Parathyroid adenoma (tissue), 2 donors: Measurements from ENCODE around the gene DSN1.

Experiments
- H2AFZ ChIP-seq: fragments of 300-600 bp; sonication (generic); one replicate; pipeline ENCODE4 v1.7.0; 2017; ENCODE audit warnings: antibody characterized with exemption, mild to moderate bottlenecking
- H3K27ac ChIP-seq: fragments of 300-600 bp; sonication (generic); one replicate; pipeline ENCODE4 v1.7.0; 2017
- H3K27me3 ChIP-seq: fragments of 300-600 bp; sonication (generic); one replicate; pipeline ENCODE4 v1.7.0; 2017; ENCODE audit warnings: low read length; ENCODE audit not compliant: control insufficient read depth, insufficient read depth
- H3K36me3 ChIP-seq: fragments of 300-600 bp; sonication (generic); one replicate; pipeline ENCODE4 v1.7.0; 2017; ENCODE audit warnings: low read length; ENCODE audit not compliant: control insufficient read depth, insufficient read depth
- H3K4me1 ChIP-seq: fragments of 300-600 bp; sonication (generic); one replicate; pipeline ENCODE4 v1.7.0; 2017; ENCODE audit warnings: control low read depth
- H3K4me2 ChIP-seq: fragments of 300-600 bp; sonication (generic); one replicate; pipeline ENCODE4 v1.7.0; 2017; ENCODE audit warnings: low read length
- H3K4me3 ChIP-seq: fragments of 300-600 bp; sonication (generic); one replicate; pipeline ENCODE4 v1.7.0; 2017; ENCODE audit warnings: low read depth, low read length
- H3K79me2 ChIP-seq: fragments of 300-600 bp; sonication (generic); one replicate; pipeline ENCODE4 v1.7.0; 2017; ENCODE audit warnings: control low read depth
- H3K9ac ChIP-seq: fragments of 300-600 bp; sonication (generic); one replicate; pipeline ENCODE4 v1.7.0; 2017; ENCODE audit warnings: mild to moderate bottlenecking
- H3K9me3 ChIP-seq: fragments of 300-600 bp; sonication (generic); one replicate; pipeline ENCODE4 v1.7.0; 2017; ENCODE audit warnings: low read length; ENCODE audit not compliant: control insufficient read depth
- TF ChIP-seq, protein P1 (sequence below): fragments of 300-600 bp; sonication (generic); IDR thresholded peaks from one replicate; pipeline ENCODE4 v1.7.0; 2017; ENCODE audit warnings: antibody characterized with exemption, mild to moderate bottlenecking
- donor health status: primary hyperparathyroidism.

The DSN1 gene

DNA sequence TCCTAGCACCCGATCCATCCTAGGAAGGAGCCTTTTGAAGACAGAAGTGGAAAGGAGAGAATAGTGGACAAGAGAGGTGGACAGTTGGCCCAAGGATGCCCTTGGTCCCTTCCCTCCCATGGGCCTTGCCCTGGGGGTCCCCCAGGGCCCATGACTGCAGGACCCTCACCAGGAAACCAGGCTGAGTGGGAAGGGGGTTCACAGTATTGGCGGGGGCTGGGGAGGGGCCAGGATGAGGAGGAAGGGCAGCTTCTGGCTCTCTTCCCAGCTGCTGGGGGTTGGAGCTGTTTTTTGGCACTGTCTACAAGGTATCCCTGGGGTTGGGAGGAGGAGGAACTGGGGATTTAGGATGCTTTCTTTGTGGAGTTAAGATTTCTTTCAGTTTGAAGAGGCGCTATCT lies 4.0 kb upstream of the DSN1 start:
- Histone ChIP-seq H3K9ac (no peak overlapping the region), H3K4me3 (no peak overlapping the region), H3K79me2 (peaks cover 4% of the 10 kb centered on the region), H3K4me1 (peaks cover 6% of the 10 kb centered on the region), H3K27ac (no peak overlapping the region), H3K36me3 (no peaks in the 10 kb centered on the region), H3K9me3 (no peaks in the 10 kb centered on the region), H3K27me3 (no peaks in the 10 kb centered on the region), H2AFZ (no peak overlapping the region), H3K4me2 (no peak overlapping the region)
- TF ChIP-seq, protein P1, sequence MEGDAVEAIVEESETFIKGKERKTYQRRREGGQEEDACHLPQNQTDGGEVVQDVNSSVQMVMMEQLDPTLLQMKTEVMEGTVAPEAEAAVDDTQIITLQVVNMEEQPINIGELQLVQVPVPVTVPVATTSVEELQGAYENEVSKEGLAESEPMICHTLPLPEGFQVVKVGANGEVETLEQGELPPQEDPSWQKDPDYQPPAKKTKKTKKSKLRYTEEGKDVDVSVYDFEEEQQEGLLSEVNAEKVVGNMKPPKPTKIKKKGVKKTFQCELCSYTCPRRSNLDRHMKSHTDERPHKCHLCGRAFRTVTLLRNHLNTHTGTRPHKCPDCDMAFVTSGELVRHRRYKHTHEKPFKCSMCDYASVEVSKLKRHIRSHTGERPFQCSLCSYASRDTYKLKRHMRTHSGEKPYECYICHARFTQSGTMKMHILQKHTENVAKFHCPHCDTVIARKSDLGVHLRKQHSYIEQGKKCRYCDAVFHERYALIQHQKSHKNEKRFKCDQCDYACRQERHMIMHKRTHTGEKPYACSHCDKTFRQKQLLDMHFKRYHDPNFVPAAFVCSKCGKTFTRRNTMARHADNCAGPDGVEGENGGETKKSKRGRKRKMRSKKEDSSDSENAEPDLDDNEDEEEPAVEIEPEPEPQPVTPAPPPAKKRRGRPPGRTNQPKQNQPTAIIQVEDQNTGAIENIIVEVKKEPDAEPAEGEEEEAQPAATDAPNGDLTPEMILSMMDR: no peak

DNA sequence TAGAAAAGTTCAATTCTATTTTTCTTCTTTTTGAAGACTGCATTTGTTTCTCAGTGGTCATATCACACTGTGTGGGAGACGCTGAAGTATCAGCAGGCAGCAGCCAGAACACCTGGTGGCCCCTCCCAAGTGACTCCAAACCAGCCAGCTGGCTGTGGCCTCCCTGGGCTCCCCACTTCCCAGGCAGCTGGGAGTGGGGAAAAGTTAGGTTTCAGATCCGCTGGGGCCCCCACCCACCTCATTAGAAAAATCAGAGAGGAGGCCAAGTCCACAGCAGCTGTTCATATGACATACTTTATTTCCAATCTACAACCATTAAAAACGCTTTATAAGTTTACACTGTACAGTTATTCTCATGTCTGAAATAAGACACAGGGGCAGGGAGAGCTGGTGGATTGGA lies 3.6 kb upstream of the DSN1 start:
- Histone ChIP-seq H3K9me3 (no peaks in the 10 kb centered on the region), H3K27me3 (no peaks in the 10 kb centered on the region), H3K4me2 (no peak overlapping the region), H3K36me3 (no peaks in the 10 kb centered on the region), H2AFZ (no peak overlapping the region), H3K27ac (no peak overlapping the region), H3K9ac (no peak overlapping the region), H3K4me1 (peaks cover 6% of the 10 kb centered on the region), H3K79me2 (peaks cover 4% of the 10 kb centered on the region), H3K4me3 (no peak overlapping the region)
- TF ChIP-seq, protein P1: no peak

DNA sequence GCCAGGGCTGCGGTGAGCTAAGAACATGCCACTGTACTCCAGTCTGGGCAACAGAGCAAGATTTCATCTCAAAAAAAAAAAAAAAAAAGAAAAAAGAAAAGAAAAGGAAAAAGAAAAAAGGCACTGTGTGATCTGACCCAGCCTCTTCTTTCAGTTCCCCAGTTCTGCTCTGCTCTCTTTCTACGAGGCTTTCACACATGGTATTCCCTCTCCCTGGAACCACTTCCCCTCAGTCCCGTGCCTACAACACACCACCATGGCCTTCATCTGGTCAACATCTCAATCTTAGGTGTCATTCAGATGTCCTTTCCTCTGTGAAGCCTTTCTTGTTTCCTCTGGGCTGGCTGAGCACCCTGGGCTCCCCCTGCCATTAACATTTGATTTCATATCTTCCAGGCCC lies 2.3 kb upstream of the DSN1 start:
- Histone ChIP-seq H3K4me1 (peaks cover 6% of the 10 kb centered on the region), H3K4me2 (no peak overlapping the region), H3K27ac (no peak overlapping the region), H3K9me3 (no peaks in the 10 kb centered on the region), H3K36me3 (no peaks in the 10 kb centered on the region), H3K9ac (no peak overlapping the region), H3K4me3 (no peak overlapping the region), H3K27me3 (no peaks in the 10 kb centered on the region), H3K79me2 (peaks cover 4% of the 10 kb centered on the region), H2AFZ (no peak overlapping the region)
- TF ChIP-seq, protein P1: no peak

DNA sequence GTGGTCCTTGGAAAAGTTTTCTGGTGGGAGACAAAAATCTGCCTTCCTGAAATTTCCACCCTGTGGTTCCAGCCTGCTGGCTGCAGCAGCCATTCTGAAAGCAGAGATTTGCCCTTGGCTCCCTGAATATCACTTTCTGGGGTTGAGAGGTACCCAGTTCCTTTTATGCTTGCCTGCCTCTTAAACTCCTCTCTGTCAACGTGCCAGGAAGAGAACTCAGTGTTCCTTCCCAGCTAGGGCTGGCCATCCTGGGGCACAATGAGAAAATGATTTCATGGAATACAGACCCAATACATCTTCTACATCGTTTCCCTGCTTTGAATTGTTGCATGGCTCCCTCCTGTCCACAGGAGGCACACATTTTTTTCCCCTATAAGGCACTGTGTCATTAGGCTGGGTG lies 1.6 kb upstream of the DSN1 start:
- no peak overlapping the region for H3K4me2 ChIP-seq
- H3K9ac ChIP-seq: no peak overlapping the region
- no peaks in the 10 kb centered on the region for H3K36me3 ChIP-seq
- H3K4me3 ChIP-seq: no peak overlapping the region
- no peaks in the 10 kb centered on the region for H3K9me3 ChIP-seq
- peaks cover 4% of the 10 kb centered on the region for H3K79me2 ChIP-seq
- H3K27me3 ChIP-seq: no peaks in the 10 kb centered on the region
- H2AFZ ChIP-seq: no peak overlapping the region
- TF ChIP-seq, protein P1: no peak
- H3K4me1 ChIP-seq: peaks cover 6% of the 10 kb centered on the region
- peak overlapping the region; percentile 93 for H3K27ac ChIP-seq

DNA sequence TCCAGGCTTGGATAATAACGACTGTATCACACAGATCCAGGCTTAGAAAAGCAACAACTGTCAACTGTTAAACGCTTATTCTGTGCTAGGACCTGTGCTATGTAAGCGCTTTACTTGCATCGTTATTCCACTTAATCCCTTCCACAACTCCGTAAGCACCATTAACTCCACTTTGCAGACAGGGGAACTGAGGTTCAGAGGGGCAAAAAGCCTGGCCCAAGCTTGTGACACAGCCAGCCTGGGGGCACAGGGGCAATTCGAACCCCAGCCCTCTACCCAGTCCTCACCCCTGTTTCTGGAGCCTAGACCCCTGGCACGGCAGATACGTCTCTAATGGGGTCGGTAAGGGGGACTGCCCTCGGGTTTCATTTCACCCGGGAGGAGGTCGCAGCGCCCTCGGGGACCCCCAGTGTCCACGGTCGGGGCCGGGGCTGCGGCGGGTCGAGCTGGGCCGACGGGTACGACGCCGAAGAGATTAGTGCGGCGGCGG lies 411 bp downstream of the DSN1 start:
- no peaks in the 10 kb centered on the region for H3K36me3 ChIP-seq
- TF ChIP-seq, protein P1: no peak
- H3K4me1 ChIP-seq: peaks cover 6% of the 10 kb centered on the region
- no peaks in the 10 kb centered on the region for H3K9me3 ChIP-seq
- peak overlapping the region; percentile 22 for H3K9ac ChIP-seq
- peaks cover 4% of the 10 kb centered on the region for H3K79me2 ChIP-seq
- peak overlapping the region; percentile 100 for H2AFZ ChIP-seq
- peak overlapping the region; percentile 85 for H3K4me3 ChIP-seq
- no peaks in the 10 kb centered on the region for H3K27me3 ChIP-seq
- peak overlapping the region; percentile 94 for H3K4me2 ChIP-seq
- peak overlapping the region; percentile 93 for H3K27ac ChIP-seq
